Measurements from ENCODE around the gene AAK1. TPM values are rescaled to one million over a fixed set of nuclear protein-coding genes. Genes with fewer than 3 reads are reported as not detected.

AAK1 gene
- total RNA-seq, 2 experiments from 2014 or later = 114 to 115 TPM

DNA sequence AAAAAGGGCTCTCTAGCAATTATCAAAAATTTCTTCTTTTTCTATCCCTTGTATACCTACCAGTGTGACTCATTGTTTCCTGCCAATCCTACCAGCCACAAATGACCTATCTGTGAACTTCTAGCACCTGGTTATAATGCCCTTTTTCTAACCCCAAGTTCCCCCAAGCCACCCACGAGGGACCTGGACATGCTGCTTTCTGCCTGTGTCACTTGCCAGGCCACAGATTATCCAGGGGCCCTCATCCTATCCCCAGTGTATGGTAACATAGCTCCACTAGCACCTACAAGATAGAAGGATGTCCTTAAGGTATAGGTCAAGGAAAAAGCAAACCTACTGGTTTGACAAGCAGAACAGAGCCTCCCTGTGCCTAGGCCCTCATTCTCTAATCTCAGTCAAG is 26.8 kb downstream of the AAK1 start:
- POLR2A ChIA-PET = interaction anchor here (0.6 to 1.8 kb wide), 6 partner anchors 10 to 39 kb away, joined by 3 to 5 read pairs (median 4); no protein-coding TSS in a partner anchor

DNA sequence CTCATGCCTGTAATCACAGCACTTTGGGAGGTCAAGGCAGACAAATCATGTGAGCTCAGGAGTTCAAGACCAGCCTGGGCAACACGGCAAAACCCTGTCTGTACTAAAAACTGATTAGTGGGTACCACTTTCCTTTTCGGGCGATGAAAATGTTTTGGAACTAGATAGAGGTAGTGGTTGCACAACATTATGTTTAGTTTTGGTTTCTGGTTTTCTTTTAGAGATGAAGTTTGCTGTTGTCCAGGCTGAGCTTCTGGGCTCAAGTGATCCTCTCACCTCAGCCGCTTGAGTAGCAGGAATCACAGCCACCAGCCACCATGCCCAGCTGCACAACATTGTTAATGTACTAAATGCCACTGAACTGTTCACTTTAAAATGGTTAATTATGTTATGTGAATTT is 27.6 kb downstream of the AAK1 start:
- Mint-ChIP-seq H3K4me1 (ENCODE audit: low read depth) (peaks cover 48% of the 10 kb centered on the region), H3K4me3 (no peak overlapping the region), H3K36me3 (ENCODE audit: low read depth) (peaks cover 54% of the 10 kb centered on the region), H3K27ac (peak overlapping the region; percentile 55), H3K27me3 (no peaks in the 10 kb centered on the region), H3K9me3 (peaks cover 13% of the 10 kb centered on the region)
- ATAC-seq = no peak
- TF ChIP-seq, protein P1, sequence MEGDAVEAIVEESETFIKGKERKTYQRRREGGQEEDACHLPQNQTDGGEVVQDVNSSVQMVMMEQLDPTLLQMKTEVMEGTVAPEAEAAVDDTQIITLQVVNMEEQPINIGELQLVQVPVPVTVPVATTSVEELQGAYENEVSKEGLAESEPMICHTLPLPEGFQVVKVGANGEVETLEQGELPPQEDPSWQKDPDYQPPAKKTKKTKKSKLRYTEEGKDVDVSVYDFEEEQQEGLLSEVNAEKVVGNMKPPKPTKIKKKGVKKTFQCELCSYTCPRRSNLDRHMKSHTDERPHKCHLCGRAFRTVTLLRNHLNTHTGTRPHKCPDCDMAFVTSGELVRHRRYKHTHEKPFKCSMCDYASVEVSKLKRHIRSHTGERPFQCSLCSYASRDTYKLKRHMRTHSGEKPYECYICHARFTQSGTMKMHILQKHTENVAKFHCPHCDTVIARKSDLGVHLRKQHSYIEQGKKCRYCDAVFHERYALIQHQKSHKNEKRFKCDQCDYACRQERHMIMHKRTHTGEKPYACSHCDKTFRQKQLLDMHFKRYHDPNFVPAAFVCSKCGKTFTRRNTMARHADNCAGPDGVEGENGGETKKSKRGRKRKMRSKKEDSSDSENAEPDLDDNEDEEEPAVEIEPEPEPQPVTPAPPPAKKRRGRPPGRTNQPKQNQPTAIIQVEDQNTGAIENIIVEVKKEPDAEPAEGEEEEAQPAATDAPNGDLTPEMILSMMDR (IDR thresholded peaks at IDR 0.05) = no peak
- POLR2A ChIA-PET = interaction anchor here (0.6 to 1.8 kb wide), 4 partner anchors 10 to 28 kb away, joined by 4 to 5 read pairs (median 4); no protein-coding TSS in a partner anchor
- intact Hi-C loops (cut with micrococcal nuclease) = loop anchor here (1.0 kb wide), 1 partner anchor 9 kb away; no protein-coding TSS in a partner anchor
- CTCF ChIA-PET = interaction anchor here (1.0 to 1.5 kb wide), 7 partner anchors 12 to 179 kb away, joined by 3 to 5 read pairs (median 4); partner anchors contain the start of gene NFU1
- no peak for DNase-seq

More for the DNA sequence above, 26.8 kb downstream of the AAK1 start:
- Mint-ChIP-seq H3K36me3 (ENCODE audit: low read depth) (peaks cover 49% of the 10 kb centered on the region), H3K4me1 (ENCODE audit: low read depth) (peaks cover 40% of the 10 kb centered on the region), H3K27ac (peak overlapping the region; percentile 75), H3K9me3 (peaks cover 11% of the 10 kb centered on the region), H3K4me3 (peak overlapping the region; percentile 17), H3K27me3 (no peaks in the 10 kb centered on the region)
- ATAC-seq (peak; percentile 57), DNase-seq (peak; percentile 86)
- TF ChIP-seq, protein P1 (IDR thresholded peaks at IDR 0.05) = no peak
- CTCF ChIA-PET = interaction anchor here (1.0 to 2.8 kb wide), 4 partner anchors 51 to 180 kb away, joined by 4 to 15 read pairs (median 5); partner anchors contain the start of gene NFU1
- intact Hi-C loops (cut with micrococcal nuclease) = loop anchor here (1.0 kb wide), 1 partner anchor 9 kb away; no protein-coding TSS in a partner anchor

DNA sequence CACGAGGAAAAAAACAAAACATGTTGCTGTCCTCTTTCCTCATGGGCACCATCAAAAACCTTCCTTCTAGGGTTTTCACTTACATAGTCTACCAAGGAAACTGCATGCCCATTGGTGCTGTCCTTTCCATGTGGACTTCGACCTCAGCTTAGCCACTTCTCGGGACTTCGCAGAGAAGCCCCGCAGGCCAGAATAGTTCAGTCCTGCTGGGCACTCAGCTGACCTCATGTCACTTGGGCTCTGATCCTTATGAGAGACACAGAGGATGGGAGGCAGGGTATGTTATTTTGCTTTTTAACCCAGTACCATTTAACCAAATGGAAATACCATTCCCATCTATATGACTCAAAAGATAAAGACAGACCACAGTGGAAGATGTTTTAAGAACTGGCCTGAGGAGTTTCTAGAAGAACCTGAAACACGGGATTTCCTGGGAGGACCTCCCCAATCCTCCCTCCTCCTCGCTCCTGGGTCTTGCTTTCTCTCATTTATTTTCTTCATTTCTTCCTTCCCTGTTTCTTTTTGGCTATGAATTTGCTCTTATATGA is 28.4 kb downstream of the AAK1 start:
- H3K9me3 Mint-ChIP-seq = peaks cover 15% of the 10 kb centered on the region
- ChIA-PET CTCF (interaction anchor here (1.2 to 1.5 kb wide), 4 partner anchors 11 to 30 kb away, joined by 3 to 4 read pairs (median 4); no protein-coding TSS in a partner anchor), POLR2A (interaction anchor here (1.0 to 1.4 kb wide), 2 partner anchors 9 to 24 kb away, joined by 4 read pairs; no protein-coding TSS in a partner anchor)
- peak overlapping the region; percentile 55 for H3K27ac Mint-ChIP-seq
- peaks cover 58% of the 10 kb centered on the region for H3K36me3 Mint-ChIP-seq (ENCODE audit: low read depth)
- DNase-seq (no peak), ATAC-seq (no peak)
- no peak overlapping the region for H3K4me3 Mint-ChIP-seq
- TF ChIP-seq, protein P1 (IDR thresholded peaks at IDR 0.05) = no peak
- peaks cover 53% of the 10 kb centered on the region for H3K4me1 Mint-ChIP-seq (ENCODE audit: low read depth)
- no peaks in the 10 kb centered on the region for H3K27me3 Mint-ChIP-seq
- intact Hi-C loops (cut with micrococcal nuclease) = no loop called here

DNA sequence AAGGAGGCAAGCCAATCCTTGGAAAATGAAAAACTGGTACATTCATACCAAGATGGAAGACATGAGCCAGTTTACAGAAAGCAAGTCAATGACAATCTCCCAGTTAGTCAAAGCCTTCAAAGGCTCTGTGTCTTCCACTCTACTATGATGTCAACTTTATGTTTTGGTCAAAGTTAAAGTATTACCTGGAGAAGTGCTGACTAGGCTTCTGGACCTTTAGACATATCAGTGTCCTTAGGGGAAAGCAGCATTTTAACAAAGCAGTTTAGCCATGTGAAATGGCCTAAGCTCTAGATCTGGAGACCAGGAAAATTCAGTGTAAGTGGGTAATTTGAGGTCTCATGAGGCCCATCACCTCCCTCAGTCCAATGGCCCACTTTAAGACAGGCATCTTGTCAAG is 30.8 kb downstream of the AAK1 start:
- Mint-ChIP-seq H3K9me3 (peaks cover 15% of the 10 kb centered on the region), H3K27me3 (no peaks in the 10 kb centered on the region), H3K36me3 (ENCODE audit: low read depth) (peaks cover 64% of the 10 kb centered on the region), H3K4me1 (ENCODE audit: low read depth) (peaks cover 67% of the 10 kb centered on the region), H3K27ac (peak overlapping the region; percentile 63), H3K4me3 (no peak overlapping the region)
- intact Hi-C loops (cut with micrococcal nuclease) = no loop called here
- no peak for DNase-seq
- no peak for ATAC-seq
- POLR2A ChIA-PET = interaction anchor here (0.7 to 2.1 kb wide), 4 partner anchors 9 to 26 kb away, joined by 3 to 11 read pairs (median 3); no protein-coding TSS in a partner anchor
- CTCF ChIA-PET = interaction anchor here (0.8 to 2.6 kb wide), 4 partner anchors 8 to 204 kb away, joined by 3 to 24 read pairs (median 7); no protein-coding TSS in a partner anchor
- TF ChIP-seq, protein P1 (IDR thresholded peaks at IDR 0.05) = no peak

DNA sequence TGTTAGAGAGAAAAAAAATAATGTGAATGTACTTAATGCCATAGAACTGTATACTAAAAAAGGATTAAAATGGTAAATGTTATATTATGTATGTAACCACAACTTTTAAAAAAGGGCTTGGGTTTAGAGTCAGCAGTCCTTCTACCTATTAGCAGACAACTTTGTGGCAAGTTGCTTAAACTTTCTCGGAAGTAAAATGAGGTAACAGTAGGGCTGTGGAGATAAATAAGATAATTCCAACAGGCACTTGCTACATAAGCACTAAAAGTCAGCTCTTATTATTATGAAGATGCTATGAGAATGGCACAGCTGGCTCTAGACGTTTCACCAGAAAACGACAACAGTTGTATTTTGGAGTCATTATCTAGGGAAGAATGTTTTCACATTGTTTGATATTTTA is 31.3 kb downstream of the AAK1 start:
- ChIA-PET CTCF (interaction anchor here (2.6 kb wide), 1 partner anchor 47 kb away, joined by 24 read pairs; no protein-coding TSS in a partner anchor), POLR2A (interaction anchor here (1.0 to 1.7 kb wide), 2 partner anchors 22 to 26 kb away, joined by 3 read pairs; no protein-coding TSS in a partner anchor)
- H3K4me3 Mint-ChIP-seq = no peak overlapping the region
- intact Hi-C loops (cut with micrococcal nuclease) = no loop called here
- H3K27ac Mint-ChIP-seq = no peak overlapping the region
- H3K4me1 Mint-ChIP-seq (ENCODE audit: low read depth) = peaks cover 72% of the 10 kb centered on the region
- no peak for ATAC-seq
- DNase-seq = no peak
- peaks cover 17% of the 10 kb centered on the region for H3K9me3 Mint-ChIP-seq
- H3K36me3 Mint-ChIP-seq (ENCODE audit: low read depth) = peaks cover 66% of the 10 kb centered on the region
- TF ChIP-seq, protein P1 (IDR thresholded peaks at IDR 0.05) = no peak
- no peaks in the 10 kb centered on the region for H3K27me3 Mint-ChIP-seq
